ENCODE results near the gene SAMM50.

Gene SAMM50

DNA sequence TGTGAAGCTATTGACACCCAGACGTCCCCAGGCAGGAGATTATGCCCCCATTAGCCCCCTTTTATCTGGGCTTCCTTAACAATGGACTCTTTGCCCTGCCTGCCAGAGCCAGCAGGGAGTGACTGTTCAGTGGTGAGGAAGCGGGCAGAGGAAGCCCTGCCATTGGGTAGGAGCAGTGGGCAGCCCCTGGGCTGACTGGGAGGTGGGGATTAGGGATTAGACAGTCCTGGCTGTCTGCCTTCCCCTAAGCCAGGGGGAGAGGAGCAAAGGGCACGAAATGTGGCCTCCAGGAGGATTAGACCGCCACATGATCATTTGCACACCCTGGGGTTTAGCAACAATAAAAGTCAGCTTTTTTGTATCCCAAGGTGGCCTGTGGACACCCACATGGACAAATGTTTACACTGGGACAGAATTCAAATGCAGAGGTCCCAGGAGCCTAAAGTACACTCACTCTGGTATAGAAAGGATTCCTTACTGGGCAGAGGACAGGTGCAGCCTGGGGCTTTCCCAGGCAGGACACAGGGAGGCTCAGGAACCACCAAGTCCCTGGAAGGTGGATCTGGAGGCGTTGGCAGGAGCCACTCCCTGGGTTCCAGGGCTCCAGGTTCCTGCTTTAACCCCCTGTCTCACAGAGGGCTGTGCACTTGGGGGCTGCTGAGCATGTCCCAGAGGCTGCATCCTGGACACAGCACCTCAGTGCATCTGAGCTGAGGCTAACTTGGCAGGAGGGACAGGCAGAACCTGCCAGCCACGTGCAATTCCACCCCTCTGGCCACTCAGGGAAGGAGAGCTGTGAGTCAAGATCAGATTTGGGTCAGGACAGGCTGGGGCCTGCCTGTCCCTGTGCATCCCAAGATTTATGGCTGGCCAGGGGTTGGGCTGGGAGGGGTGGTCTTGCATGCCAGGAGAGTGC is 29.6 kb upstream of the SAMM50 start:
- H3K27me3 Mint-ChIP-seq, result peaks cover 55% of the 10 kb centered on the region
- intact Hi-C loops (cut with micrococcal nuclease), result no loop called here

GRCh38 chr22:43926349-43926710 is 28.9 kb upstream of the SAMM50 start:
- H3K9me3 Mint-ChIP-seq, result no peaks in the 10 kb centered on the region
- H3K27me3 Mint-ChIP-seq, result peaks cover 51% of the 10 kb centered on the region
- H3K4me3 Mint-ChIP-seq, result no peak overlapping the region
- no peak overlapping the region for H3K27ac Mint-ChIP-seq
- H3K36me3 Mint-ChIP-seq (ENCODE audit: low read depth), result no peaks in the 10 kb centered on the region
- intact Hi-C loops (cut with micrococcal nuclease), result no loop called here
- peaks cover 44% of the 10 kb centered on the region for H3K4me1 Mint-ChIP-seq (ENCODE audit: low read depth)

More for the DNA sequence above, 29.6 kb upstream of the SAMM50 start:
- Mint-ChIP-seq H3K4me3 (no peak overlapping the region), H3K27ac (no peak overlapping the region), H3K4me1 (ENCODE audit: low read depth) (peaks cover 47% of the 10 kb centered on the region), H3K36me3 (ENCODE audit: low read depth) (no peaks in the 10 kb centered on the region), H3K9me3 (no peaks in the 10 kb centered on the region)

DNA sequence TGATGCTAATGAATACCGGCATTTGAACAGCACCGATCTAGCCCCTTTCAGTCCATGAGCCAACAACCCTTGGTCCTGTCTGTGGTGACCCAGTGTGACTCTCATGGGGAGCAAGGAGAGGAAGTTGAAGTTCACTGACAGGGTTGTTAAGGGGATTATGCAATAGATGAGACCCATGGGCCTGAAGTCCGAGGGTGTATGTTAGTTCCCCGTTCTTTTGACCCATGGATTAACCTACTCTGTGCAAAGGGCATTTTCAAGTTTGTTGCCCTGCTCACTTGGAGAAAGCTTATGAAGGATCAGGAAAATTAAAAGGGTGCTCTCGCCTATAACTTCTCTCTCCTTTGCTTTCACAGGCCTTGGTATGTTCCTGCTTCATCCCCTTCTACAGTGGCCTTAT is 26.8 kb upstream of the SAMM50 start:
- no peak overlapping the region for H3K4me3 Mint-ChIP-seq
- peaks cover 37% of the 10 kb centered on the region for H3K27me3 Mint-ChIP-seq
- H3K36me3 Mint-ChIP-seq (ENCODE audit: low read depth), result no peaks in the 10 kb centered on the region
- no peak overlapping the region for H3K27ac Mint-ChIP-seq
- intact Hi-C loops (cut with micrococcal nuclease), result no loop called here
- peaks cover 37% of the 10 kb centered on the region for H3K4me1 Mint-ChIP-seq (ENCODE audit: low read depth)
- no peaks in the 10 kb centered on the region for H3K9me3 Mint-ChIP-seq

DNA sequence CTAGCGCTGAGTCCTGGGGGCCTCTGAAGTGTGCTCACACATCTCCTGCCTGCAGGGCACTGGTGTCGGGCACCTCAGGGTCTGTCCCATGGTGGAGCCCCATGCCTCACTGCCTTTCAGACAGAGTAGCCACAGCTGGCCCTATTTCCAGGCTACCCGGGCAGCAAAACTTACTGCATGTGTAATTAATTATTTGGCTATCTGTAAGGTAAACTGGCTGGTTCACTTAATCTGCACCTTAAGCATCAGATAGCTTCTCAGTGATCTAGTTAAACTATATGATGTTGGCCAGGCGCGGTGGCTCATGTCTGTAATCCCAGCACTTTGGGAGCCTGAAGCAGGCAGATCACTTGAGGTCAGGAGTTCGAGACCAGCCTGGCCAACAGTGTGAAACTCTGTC is 26.3 kb upstream of the SAMM50 start:
- Mint-ChIP-seq H3K4me1 (ENCODE audit: low read depth) (peaks cover 34% of the 10 kb centered on the region), H3K27me3 (peaks cover 34% of the 10 kb centered on the region), H3K4me3 (no peak overlapping the region), H3K27ac (no peak overlapping the region), H3K9me3 (no peaks in the 10 kb centered on the region), H3K36me3 (ENCODE audit: low read depth) (no peaks in the 10 kb centered on the region)
- intact Hi-C loops (cut with micrococcal nuclease), result no loop called here

- H3K27me3 Mint-ChIP-seq, result peaks cover 18% of the 10 kb centered on the region
- no peak overlapping the region for H3K27ac Mint-ChIP-seq
- H3K4me1 Mint-ChIP-seq (ENCODE audit: low read depth), result peaks cover 17% of the 10 kb centered on the region
- intact Hi-C loops (cut with micrococcal nuclease), result no loop called here
- no peak overlapping the region for H3K4me3 Mint-ChIP-seq
- no peaks in the 10 kb centered on the region for H3K36me3 Mint-ChIP-seq (ENCODE audit: low read depth)
- H3K9me3 Mint-ChIP-seq, result no peaks in the 10 kb centered on the region
Measured at GRCh38 chr22:43931771-43932170, 23.5 kb upstream of the SAMM50 start.

GRCh38 chr22:43941449-43941848 is 13.8 kb upstream of the SAMM50 start:
- no peak overlapping the region for H3K27ac Mint-ChIP-seq
- no peaks in the 10 kb centered on the region for H3K36me3 Mint-ChIP-seq (ENCODE audit: low read depth)
- intact Hi-C loops (cut with micrococcal nuclease), result no loop called here
- H3K4me1 Mint-ChIP-seq (ENCODE audit: low read depth), result peaks cover 8% of the 10 kb centered on the region
- no peak overlapping the region for H3K4me3 Mint-ChIP-seq
- peaks cover 24% of the 10 kb centered on the region for H3K27me3 Mint-ChIP-seq
- H3K9me3 Mint-ChIP-seq, result peaks cover 9% of the 10 kb centered on the region

- peaks cover 14% of the 10 kb centered on the region for H3K27me3 Mint-ChIP-seq
- H3K9me3 Mint-ChIP-seq, result peaks cover 9% of the 10 kb centered on the region
- peaks cover 8% of the 10 kb centered on the region for H3K4me1 Mint-ChIP-seq (ENCODE audit: low read depth)
- intact Hi-C loops (cut with micrococcal nuclease), result no loop called here
- H3K4me3 Mint-ChIP-seq, result no peak overlapping the region
- no peaks in the 10 kb centered on the region for H3K36me3 Mint-ChIP-seq (ENCODE audit: low read depth)
- no peak overlapping the region for H3K27ac Mint-ChIP-seq
Measured at GRCh38 chr22:43944670-43945430, 10.4 kb upstream of the SAMM50 start.

- Mint-ChIP-seq H3K4me3 (no peak overlapping the region), H3K4me1 (ENCODE audit: low read depth) (peaks cover 8% of the 10 kb centered on the region), H3K9me3 (peaks cover 9% of the 10 kb centered on the region), H3K27ac (no peak overlapping the region), H3K36me3 (ENCODE audit: low read depth) (no peaks in the 10 kb centered on the region), H3K27me3 (peaks cover 14% of the 10 kb centered on the region)
- intact Hi-C loops (cut with micrococcal nuclease), result no loop called here
Measured at GRCh38 chr22:43945632-43946383, 9.4 kb upstream of the SAMM50 start.

DNA sequence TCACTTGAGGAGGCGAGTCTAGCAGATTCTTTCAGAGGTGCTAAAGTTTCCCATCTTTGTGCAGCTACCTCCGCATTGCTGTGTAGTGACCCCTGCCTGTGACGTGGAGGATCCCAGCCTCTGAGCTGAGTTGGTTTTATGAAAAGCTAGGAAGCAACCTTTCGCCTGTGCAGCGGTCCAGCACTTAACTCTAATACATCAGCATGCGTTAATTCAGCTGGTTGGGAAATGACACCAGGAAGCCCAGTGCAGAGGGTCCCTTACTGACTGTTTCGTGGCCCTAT is 8.9 kb upstream of the SAMM50 start:
- intact Hi-C loops (cut with micrococcal nuclease), result no loop called here
- H3K4me3 Mint-ChIP-seq, result no peak overlapping the region
- H3K4me1 Mint-ChIP-seq (ENCODE audit: low read depth), result peaks cover 8% of the 10 kb centered on the region
- H3K27me3 Mint-ChIP-seq, result peaks cover 14% of the 10 kb centered on the region
- no peaks in the 10 kb centered on the region for H3K36me3 Mint-ChIP-seq (ENCODE audit: low read depth)
- H3K9me3 Mint-ChIP-seq, result peaks cover 9% of the 10 kb centered on the region
- no peak overlapping the region for H3K27ac Mint-ChIP-seq

DNA sequence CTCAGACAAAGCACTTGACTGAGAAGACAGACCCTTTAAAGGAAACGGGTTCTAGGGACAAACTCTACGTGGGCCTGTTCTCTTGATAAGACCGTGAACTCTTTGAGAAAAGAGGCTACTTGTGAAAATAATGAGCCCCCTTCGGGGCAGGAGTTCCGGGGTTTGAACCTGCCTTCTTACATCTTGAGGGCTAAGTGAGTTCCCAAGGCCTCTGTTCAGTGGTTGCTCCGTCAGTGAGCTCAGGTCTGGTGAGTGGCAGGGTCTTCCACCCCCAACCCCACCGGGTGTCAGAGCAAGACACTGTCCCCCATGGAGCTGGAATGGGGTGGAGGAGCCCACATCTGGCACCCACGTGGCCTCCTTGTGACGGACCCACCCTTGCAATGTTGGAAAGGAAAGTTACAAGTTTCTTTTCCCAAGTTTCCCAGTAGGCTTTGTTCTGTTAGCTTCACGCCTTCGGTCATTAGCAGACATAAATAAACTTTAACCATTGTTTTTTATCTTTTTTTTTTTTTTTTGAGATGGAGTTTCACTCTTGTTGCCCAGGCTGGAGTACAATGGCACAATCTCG is 6.3 kb upstream of the SAMM50 start:
- H3K4me1 Mint-ChIP-seq (ENCODE audit: low read depth), result peaks cover 9% of the 10 kb centered on the region
- intact Hi-C loops (cut with micrococcal nuclease), result no loop called here

GRCh38 chr22:43951391-43951790 is 3.9 kb upstream of the SAMM50 start:
- Mint-ChIP-seq H3K4me3 (no peak overlapping the region), H3K9me3 (no peaks in the 10 kb centered on the region), H3K27me3 (peaks cover 9% of the 10 kb centered on the region), H3K4me1 (ENCODE audit: low read depth) (peaks cover 18% of the 10 kb centered on the region), H3K36me3 (ENCODE audit: low read depth) (peaks cover 13% of the 10 kb centered on the region), H3K27ac (no peak overlapping the region)
- intact Hi-C loops (cut with micrococcal nuclease), result no loop called here

More for the DNA sequence above, 6.3 kb upstream of the SAMM50 start:
- H3K27ac Mint-ChIP-seq, result no peak overlapping the region
- H3K9me3 Mint-ChIP-seq, result no peaks in the 10 kb centered on the region
- H3K27me3 Mint-ChIP-seq, result peaks cover 14% of the 10 kb centered on the region
- no peaks in the 10 kb centered on the region for H3K36me3 Mint-ChIP-seq (ENCODE audit: low read depth)
- no peak overlapping the region for H3K4me3 Mint-ChIP-seq

GRCh38 chr22:43951966-43952365 is 3.3 kb upstream of the SAMM50 start:
- H3K27ac Mint-ChIP-seq, result no peak overlapping the region
- intact Hi-C loops (cut with micrococcal nuclease), result no loop called here
- H3K27me3 Mint-ChIP-seq, result peaks cover 9% of the 10 kb centered on the region
- H3K36me3 Mint-ChIP-seq (ENCODE audit: low read depth), result peaks cover 13% of the 10 kb centered on the region
- peaks cover 23% of the 10 kb centered on the region for H3K4me1 Mint-ChIP-seq (ENCODE audit: low read depth)
- no peak overlapping the region for H3K4me3 Mint-ChIP-seq
- no peaks in the 10 kb centered on the region for H3K9me3 Mint-ChIP-seq

DNA sequence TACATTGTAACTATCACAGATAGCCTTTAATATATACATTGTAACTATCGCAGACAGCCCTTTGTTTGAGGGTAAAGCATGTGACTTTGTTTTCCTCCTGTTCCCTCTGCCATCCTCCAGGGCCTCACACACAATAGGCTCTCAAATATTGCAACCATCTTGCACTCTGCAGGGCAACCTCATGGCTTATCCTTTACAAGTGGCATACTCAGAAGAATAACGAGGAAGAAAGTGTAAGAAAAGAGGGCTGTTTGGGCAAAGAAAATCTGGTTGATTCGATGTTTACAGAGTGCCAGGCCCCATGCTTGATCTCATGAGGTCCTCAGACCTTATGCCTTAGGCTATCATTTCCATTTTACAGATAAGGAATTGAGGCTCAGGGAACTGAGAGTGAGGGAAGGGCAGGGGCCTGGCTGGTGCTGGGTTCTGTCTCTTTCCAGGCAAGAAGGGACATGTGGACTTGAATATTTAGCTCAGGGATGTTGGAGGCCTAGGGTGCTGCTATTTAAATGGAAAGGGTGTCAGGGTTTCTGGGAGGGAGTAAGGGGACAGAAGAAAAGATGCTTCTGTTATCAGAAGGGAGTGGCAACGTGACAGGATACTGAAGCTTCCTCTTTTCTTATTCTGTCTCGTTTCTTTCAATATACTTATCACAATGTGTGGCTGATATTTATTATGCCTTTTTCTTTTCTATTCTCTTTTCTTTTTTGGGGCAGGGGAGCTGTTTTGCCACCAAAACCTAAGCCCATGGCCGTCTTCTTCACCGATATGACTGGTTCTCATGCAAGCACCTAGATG is 1.1 kb upstream of the SAMM50 start:
- intact Hi-C loops (cut with micrococcal nuclease), result no loop called here
- Mint-ChIP-seq H3K27ac (peak overlapping the region; percentile 91), H3K9me3 (no peaks in the 10 kb centered on the region), H3K4me3 (peak overlapping the region; percentile 93), H3K27me3 (peaks cover 9% of the 10 kb centered on the region), H3K4me1 (ENCODE audit: low read depth) (peaks cover 33% of the 10 kb centered on the region), H3K36me3 (ENCODE audit: low read depth) (peaks cover 16% of the 10 kb centered on the region)

Data from dendritic cell treated with granulocyte-macrophage colony-stimulating factor and Interleukin-4, amounts not matched to agents 40 ng/mL and 50 ng/mL, for 4 days (primary cell).